Kidney tubule cell (primary cell): Measurements from ENCODE around the gene RARRES2.

ENCODE experiments used
- DNase-seq: peaks from one replicate; pipeline ENCODE4 v3.0.0-alpha.2; 2018; ENCODE audit warnings: low spot score

RARRES2 gene

GRCh38 chr7:150361807-150362621, 20.6 kb upstream of the RARRES2 start:
- DNase-seq = no peak

DNA sequence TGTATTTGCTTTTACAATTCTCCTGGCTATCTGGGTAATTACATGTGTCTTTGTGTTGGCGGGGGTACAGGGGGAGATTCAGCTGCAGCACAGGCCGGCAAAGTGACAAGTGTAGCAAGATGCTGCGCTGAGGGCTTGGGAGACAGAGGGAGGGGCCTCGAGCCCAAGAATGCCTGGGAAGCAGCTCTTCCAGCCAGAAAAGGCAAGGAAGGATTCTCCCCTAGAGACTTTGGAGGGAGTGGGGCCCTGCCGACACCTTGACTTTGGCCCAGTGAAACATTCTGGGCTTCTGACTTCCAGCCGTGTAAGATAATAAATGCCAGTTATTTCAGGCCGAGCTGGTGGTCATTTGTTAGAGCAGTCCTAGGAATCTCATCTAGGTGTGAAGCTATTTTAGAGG, 20.0 kb upstream of the RARRES2 start:
- DNase-seq = no peak

DNA sequence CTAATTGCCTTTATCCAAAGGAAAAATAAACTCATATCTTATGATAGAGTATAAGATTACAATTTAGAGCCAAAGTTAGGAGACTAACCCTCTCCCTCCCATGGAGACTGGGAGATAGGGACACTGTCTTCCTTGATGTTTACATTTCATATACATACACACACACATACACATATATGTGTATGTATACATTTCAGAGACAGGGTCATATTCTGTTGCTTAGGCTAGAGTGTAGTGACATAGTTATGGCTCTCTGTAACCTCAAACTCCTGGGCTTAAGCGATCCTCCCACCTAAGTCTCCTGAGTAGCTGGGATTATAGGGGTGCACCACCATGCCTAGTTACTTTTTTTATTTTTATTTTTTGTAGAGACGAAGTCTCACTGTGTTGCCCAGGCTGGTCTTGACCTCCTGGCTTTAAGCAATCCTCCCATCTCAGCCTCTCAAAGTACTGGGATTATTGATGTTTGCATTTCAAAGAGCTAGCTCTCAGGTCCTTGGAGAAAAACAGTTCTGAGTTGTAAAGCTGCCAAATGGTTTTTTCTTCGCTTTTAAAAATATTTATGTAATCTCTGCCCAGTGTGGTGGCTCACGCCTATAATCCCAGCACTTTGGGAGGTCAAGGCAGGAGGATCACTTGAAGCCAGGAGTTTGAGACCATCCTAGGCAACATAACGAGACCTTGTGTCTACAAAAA, 19.1 kb upstream of the RARRES2 start:
- DNase-seq = no peak

DNA sequence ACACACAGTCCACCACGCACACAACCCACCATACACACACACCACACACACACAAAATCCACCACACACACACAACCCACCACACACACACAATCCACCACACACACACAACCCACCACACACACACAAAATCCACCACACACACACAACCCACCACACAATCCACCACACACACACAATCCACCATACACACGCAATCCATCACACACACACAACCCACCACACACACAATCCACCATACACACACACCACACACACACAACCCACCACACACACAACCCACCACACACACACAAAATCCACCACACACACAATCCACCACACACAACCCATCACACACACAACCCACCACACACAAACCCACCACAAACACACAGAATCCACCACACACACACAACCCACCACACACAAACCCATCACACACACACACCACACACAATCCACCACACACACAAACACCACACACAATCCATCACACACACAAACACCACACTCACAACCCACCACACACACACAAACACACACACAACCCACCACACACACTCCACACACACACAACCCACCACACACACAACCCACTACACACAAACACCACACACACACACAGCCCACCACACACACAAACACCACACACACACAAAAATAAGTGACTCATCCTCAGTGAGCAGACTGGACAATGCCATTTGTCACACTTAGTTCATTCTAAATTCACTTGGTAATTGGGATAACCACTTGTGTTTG, 18.4 kb upstream of the RARRES2 start:
- DNase-seq = no peak

- DNase-seq = no peak
Measured at GRCh38 chr7:150358988-150359621, 17.7 kb upstream of the RARRES2 start.

- no peak for DNase-seq
Measured at GRCh38 chr7:150358433-150358832, 17.0 kb upstream of the RARRES2 start.

DNA sequence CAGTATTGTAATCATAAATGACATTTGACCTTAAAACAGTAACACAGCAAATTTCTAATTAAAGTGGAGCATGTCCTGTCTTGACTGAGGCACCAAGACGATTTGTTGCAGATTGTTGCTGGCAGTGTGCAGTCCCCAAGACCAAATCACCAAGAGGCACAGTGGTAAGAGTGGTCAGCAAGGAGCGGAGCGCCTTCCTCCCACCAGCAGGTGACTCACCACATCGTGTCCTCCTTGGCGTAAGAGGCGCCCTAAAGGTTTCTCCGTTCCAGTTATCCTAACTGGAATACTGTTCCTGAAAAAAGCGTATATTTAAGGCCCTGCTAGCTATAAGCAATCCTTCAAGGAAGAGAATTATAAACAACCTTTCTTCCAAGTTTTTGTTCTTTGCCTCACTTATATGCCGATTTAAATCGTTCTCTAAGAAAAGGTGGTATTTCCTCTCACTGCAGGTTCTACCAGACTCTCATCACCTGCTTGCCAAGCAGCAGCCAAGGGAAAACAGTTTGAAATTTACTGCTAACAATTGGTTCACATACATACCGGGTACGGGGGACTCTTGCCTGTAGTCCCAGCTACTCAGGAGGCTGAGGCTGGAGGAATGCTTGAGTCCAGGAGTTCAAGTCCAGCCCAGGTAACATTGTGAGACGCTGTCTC, 16.5 kb upstream of the RARRES2 start:
- DNase-seq = no peak

DNA sequence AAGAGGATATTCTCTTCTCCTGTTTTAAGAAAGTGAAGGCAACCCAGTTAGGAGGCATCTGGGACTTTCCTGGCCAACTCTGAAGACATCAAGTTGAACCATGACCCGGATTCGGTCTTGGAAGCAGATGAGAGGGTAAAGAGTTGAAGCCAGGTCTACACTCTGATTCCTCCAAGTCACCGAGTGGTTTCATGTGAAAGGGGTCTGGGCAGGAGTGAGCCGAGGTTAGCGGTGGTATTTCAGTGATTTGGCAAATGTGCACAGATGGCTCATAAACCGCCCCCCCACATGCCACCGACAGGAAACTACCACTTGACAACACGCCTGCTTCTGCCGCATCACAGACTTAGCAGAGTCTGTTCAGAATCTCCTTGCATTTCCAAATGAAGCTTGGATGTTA, 15.8 kb upstream of the RARRES2 start:
- no peak for DNase-seq

GRCh38 chr7:150356265-150356897, 15.0 kb upstream of the RARRES2 start:
- DNase-seq = peak; percentile 31

DNA sequence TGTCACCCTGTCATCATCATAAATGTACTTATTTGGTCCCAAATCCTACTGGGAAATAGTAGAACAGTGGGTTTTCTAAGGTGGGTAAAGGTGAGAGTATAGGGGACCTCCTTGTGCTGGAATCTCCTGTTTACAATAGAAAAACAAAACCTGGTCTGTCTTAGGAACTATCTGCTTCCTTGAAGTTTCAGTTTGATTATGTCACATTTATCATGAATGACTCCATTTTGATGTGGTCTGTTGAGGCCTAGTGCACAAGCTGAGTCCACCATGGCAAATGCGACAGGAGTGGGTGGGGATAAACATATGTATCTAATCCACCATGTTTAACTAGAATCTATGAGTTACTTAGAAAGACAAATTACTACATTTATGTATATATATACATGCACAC, 14.2 kb upstream of the RARRES2 start:
- no peak for DNase-seq

- DNase-seq = no peak
Measured at GRCh38 chr7:150351587-150352194, 10.3 kb upstream of the RARRES2 start.

DNA sequence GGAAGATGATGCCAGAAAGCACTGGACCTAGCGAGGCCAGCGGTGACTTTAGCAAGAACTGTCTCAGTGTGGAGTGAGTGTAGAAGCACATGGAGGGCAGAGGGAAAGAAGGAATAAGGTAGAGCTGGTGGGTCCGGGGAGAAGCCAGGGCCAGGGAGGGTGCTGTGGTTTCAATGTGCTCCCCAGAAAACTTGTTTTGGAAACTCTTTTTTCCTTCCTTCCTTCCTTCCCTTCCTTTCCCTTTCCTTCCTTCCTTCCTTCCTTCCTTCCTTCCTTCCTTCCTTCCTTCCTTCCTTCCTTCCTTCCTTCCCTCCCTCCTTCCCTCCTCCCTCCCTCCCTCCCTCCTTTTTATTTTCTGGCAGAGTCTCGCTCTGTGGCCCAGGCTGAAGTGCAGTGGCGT, 5.5 kb upstream of the RARRES2 start:
- no peak for DNase-seq

GRCh38 chr7:150345012-150345411, 3.6 kb upstream of the RARRES2 start:
- no peak for DNase-seq

- no peak for DNase-seq
Measured at GRCh38 chr7:150344299-150344698, 2.9 kb upstream of the RARRES2 start.

DNA sequence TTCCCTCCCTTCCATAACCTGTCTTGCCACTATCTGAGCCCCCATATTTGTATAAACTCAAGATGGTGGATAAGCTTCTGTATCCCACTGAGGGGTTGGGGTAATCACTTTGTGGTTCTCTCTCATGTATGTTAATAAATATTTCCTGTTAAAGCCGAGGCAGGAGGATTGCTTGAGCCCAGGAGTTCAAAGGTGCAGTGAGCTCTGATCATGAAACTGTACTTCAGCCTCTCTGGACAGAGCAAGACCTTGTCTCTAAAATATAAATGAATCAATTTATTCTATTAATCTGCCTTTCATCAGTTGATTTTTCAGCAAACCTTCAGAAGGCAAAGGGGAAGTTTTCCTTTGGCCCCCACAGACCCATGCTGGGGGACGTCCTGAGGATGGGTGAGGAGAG, 1.8 kb upstream of the RARRES2 start:
- DNase-seq = no peak

GRCh38 chr7:150342121-150342408, 636 bp upstream of the RARRES2 start:
- DNase-seq = no peak

DNA sequence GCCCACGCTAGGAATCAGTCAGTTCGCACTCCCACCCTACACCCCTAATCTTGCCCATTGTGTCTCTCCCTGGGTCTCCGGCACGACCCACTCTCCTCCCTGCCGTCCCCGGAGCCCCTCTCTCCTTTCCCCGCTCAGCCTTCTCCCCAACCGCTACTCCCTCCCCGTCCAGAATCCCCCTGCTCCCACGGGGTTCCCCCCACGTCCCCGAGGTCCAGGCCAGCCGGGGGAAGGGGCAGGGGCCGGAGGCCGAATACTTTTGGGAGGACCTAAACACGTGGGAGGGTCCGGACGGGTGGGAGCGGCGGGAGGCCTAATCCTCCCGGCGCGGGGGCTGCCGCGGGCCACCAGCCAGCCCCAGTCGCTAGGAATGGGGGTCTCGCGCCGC, 560 bp downstream of the RARRES2 start:
- DNase-seq = no peak

GRCh38 chr7:150340024-150340749, 1.2 kb downstream of the RARRES2 start:
- DNase-seq = peak; percentile 83

DNA sequence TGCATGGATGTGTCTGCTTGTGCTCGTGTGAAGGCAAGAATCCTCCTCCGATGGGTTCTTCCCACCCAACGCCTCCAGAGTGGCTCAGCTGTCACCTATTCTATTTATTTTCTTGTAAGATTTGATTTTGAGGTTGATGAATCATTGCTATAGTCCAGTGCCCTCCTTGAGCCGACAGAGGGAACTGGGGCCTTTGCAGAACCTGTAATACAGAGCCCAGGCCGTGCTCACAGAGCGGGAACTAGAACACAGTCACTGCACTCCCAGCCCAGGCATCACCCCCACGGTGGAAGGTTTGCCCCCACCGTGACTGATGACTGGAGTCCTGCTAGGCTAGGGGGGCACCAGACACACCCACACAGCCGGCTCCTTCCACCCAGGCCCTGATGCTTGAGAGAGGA, 2.0 kb downstream of the RARRES2 start:
- DNase-seq = peak; percentile 89

- no peak for DNase-seq
Measured at GRCh38 chr7:150338166-150338829, 3.1 kb downstream of the RARRES2 start.
